PC-3 (cell line): ENCODE data around the gene SEC14L2. TPM values are rescaled to one million over a fixed set of nuclear protein-coding genes. Genes with fewer than 3 reads are reported as not detected.

Source experiments
- ATAC-seq: fragments of 200-7000 bp; cut with Tn5 transposase; 2 replicates; pipeline ENCODE4 v1.9.1; 2020; ENCODE audit warnings: mild to moderate bottlenecking, moderate library complexity
- BruUV-seq: library from RNA; stranded (reverse); fragments of 400-500 nt; replicated peaks from 2 replicates; lab custom pipeline; 2021; lab: Mats Ljungman, UMichigan
- CTCF ChIA-PET: fragments of 300-600 bp; sonication (Branson Sonifier 250); formaldehyde crosslinking; loops from one replicate; lab custom pipeline; 2022; ENCODE audit warnings: antibody characterized with exemption; lab: Charles Lee
- POLR2A ChIA-PET: fragments of 300-600 bp; sonication (Branson Sonifier 250); formaldehyde crosslinking; loops from one replicate; lab custom pipeline; 2022; ENCODE audit warnings: antibody characterized with exemption; ENCODE audit not compliant: unreplicated experiment; lab: Charles Lee
- DNase-seq: peaks from one replicate; pipeline ENCODE4 v3.0.0-alpha.2; 2015
- H2AFZ ChIP-seq: fragments of 300-600 bp; sonication (generic); 2 replicates; pipeline ENCODE4 v1.6.0; 2016; ENCODE audit warnings: antibody characterized with exemption, low read length
- H3F3A ChIP-seq: fragments of 300-600 bp; sonication (generic); one replicate; pipeline ENCODE4 v1.6.0; 2017; ENCODE audit warnings: antibody characterized with exemption, low read length, control low read depth, mild to moderate bottlenecking; ENCODE audit not compliant: unreplicated experiment
- H3K27ac ChIP-seq: fragments of 300-600 bp; sonication (generic); 2 replicates; pipeline ENCODE4 v1.5.1; 2016; ENCODE audit warnings: mild to moderate bottlenecking, low read length
- H3K27me3 ChIP-seq: fragments of 300-600 bp; sonication (generic); 2 replicates; pipeline ENCODE4 v1.6.1; 2016; ENCODE audit warnings: low read length, mixed read lengths
- H3K36me3 ChIP-seq: fragments of 300-600 bp; sonication (generic); 2 replicates; pipeline ENCODE4 v1.6.1; 2016; ENCODE audit warnings: low read depth, mixed run types, low read length, mixed read lengths
- H3K4me1 ChIP-seq: fragments of 300-600 bp; sonication (generic); 2 replicates; pipeline ENCODE4 v1.5.1; 2016; ENCODE audit warnings: low read length; ENCODE audit not compliant: insufficient read depth
- H3K4me2 ChIP-seq: fragments of 300-600 bp; sonication (generic); 2 replicates; pipeline ENCODE4 v1.6.0; 2016; ENCODE audit warnings: low read length
- H3K4me3 ChIP-seq: fragments of 300-600 bp; sonication (generic); 2 replicates; pipeline ENCODE4 v1.5.1; 2016; ENCODE audit warnings: mild to moderate bottlenecking, low read length, mixed read lengths
- H3K79me2 ChIP-seq: fragments of 300-600 bp; sonication (generic); 2 replicates; pipeline ENCODE4 v1.6.1; 2017; ENCODE audit warnings: low read length, mixed read lengths
- H3K9ac ChIP-seq: fragments of 300-600 bp; sonication (generic); 2 replicates; pipeline ENCODE4 v1.6.0; 2016; ENCODE audit warnings: mild to moderate bottlenecking, low read length
- H3K9me2 ChIP-seq: fragments of 300-600 bp; sonication (generic); replicated peaks from 2 replicates; pipeline ENCODE4 v1.6.1; 2016; ENCODE audit warnings: mixed run types, low read length, mixed read lengths
- H3K9me3 ChIP-seq: fragments of 300-600 bp; sonication (generic); 2 replicates; pipeline ENCODE4 v1.6.1; 2016; ENCODE audit warnings: low read length, mixed read lengths
- H4K20me1 ChIP-seq: fragments of 300-600 bp; sonication (generic); 2 replicates; pipeline ENCODE4 v1.6.1; 2016; ENCODE audit warnings: low read length, mixed read lengths
- EZH2 ChIP-seq: fragments of 300-600 bp; sonication (generic); IDR thresholded peaks from one replicate; pipeline ENCODE4 v1.6.1; 2017; ENCODE audit warnings: antibody characterized with exemption, mild to moderate bottlenecking, low read length; ENCODE audit not compliant: unreplicated experiment
- EZH2phosphoT487 ChIP-seq: fragments of 300-600 bp; sonication (generic); IDR thresholded peaks from 2 replicates; pipeline ENCODE4 v1.6.1; 2018; ENCODE audit warnings: mild to moderate bottlenecking, antibody characterized with exemption, low read length, borderline replicate concordance
- intact Hi-C: fragments of 100-400 bp; cut with micrococcal nuclease; formaldehyde crosslinking; loops from 2 replicates; pipeline ENCODE4 v1.9.0; 2023
- total RNA-seq: library from RNA; depleted of rRNA; stranded (reverse); fragments of >200 nt; gene quantifications from 2 replicates; pipeline ENCODE4 v1.2.3, GENCODE V29; 2014
- TF ChIP-seq, protein P1 (sequence below): fragments of 300-600 bp; sonication (generic); conservative IDR thresholded peaks from 2 replicates; pipeline ENCODE4 v1.5.1; 2017; ENCODE audit warnings: antibody characterized with exemption, low read depth, mild to moderate bottlenecking, low read length

Gene SEC14L2
- total RNA-seq, 1 experiment from 2014 or later: 16.8 TPM

- Histone ChIP-seq H3F3A (no peaks in the 10 kb centered on the region), H3K4me3 (no peak overlapping the region), H3K9ac (no peak overlapping the region), H3K9me2 (no peaks in the 10 kb centered on the region), H4K20me1 (no peaks in the 10 kb centered on the region), H2AFZ (no peak overlapping the region), H3K4me2 (no peak overlapping the region), H3K79me2 (no peaks in the 10 kb centered on the region), H3K9me3 (no peaks in the 10 kb centered on the region), H3K27ac (no peak overlapping the region), H3K36me3 (no peaks in the 10 kb centered on the region), H3K4me1 (no peaks in the 10 kb centered on the region), H3K27me3 (no peaks in the 10 kb centered on the region; the same call in 1 of the 2 replicates)
- ChIA-PET CTCF (no interaction called here), POLR2A (no interaction called here)
- ATAC-seq (no peak), DNase-seq (no peak)
- no TSS peak for BruUV-seq
- intact Hi-C loops: no loop called here
- TF ChIP-seq, protein P1, sequence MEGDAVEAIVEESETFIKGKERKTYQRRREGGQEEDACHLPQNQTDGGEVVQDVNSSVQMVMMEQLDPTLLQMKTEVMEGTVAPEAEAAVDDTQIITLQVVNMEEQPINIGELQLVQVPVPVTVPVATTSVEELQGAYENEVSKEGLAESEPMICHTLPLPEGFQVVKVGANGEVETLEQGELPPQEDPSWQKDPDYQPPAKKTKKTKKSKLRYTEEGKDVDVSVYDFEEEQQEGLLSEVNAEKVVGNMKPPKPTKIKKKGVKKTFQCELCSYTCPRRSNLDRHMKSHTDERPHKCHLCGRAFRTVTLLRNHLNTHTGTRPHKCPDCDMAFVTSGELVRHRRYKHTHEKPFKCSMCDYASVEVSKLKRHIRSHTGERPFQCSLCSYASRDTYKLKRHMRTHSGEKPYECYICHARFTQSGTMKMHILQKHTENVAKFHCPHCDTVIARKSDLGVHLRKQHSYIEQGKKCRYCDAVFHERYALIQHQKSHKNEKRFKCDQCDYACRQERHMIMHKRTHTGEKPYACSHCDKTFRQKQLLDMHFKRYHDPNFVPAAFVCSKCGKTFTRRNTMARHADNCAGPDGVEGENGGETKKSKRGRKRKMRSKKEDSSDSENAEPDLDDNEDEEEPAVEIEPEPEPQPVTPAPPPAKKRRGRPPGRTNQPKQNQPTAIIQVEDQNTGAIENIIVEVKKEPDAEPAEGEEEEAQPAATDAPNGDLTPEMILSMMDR: no peak
- TF ChIP-seq EZH2 (no peak), EZH2phosphoT487 (no peak)
These were observed 72.3 kb downstream of the SEC14L2 start for GRCh38 chr22:30469165-30469564.

GRCh38 chr22:30470655-30471054 lies 73.8 kb downstream of the SEC14L2 start:
- H3K9me3 ChIP-seq: no peaks in the 10 kb centered on the region
- no peaks in the 10 kb centered on the region for H4K20me1 ChIP-seq
- no peak overlapping the region for H2AFZ ChIP-seq
- CTCF ChIA-PET: no interaction called here
- no peak overlapping the region for H3K9ac ChIP-seq
- H3F3A ChIP-seq: no peaks in the 10 kb centered on the region
- intact Hi-C loops: no loop called here
- no peaks in the 10 kb centered on the region for H3K36me3 ChIP-seq
- no peak for ATAC-seq
- no TSS peak for BruUV-seq
- POLR2A ChIA-PET: no interaction called here
- TF ChIP-seq EZH2 (no peak), EZH2phosphoT487 (no peak)
- TF ChIP-seq, protein P1: no peak
- H3K4me2 ChIP-seq: no peak overlapping the region
- no peaks in the 10 kb centered on the region for H3K9me2 ChIP-seq
- no peaks in the 10 kb centered on the region; the same call in 1 of the 2 replicates for H3K27me3 ChIP-seq
- no peaks in the 10 kb centered on the region for H3K79me2 ChIP-seq
- no peak overlapping the region for H3K4me3 ChIP-seq
- H3K27ac ChIP-seq: no peak overlapping the region
- DNase-seq: no peak
- no peaks in the 10 kb centered on the region for H3K4me1 ChIP-seq

DNA sequence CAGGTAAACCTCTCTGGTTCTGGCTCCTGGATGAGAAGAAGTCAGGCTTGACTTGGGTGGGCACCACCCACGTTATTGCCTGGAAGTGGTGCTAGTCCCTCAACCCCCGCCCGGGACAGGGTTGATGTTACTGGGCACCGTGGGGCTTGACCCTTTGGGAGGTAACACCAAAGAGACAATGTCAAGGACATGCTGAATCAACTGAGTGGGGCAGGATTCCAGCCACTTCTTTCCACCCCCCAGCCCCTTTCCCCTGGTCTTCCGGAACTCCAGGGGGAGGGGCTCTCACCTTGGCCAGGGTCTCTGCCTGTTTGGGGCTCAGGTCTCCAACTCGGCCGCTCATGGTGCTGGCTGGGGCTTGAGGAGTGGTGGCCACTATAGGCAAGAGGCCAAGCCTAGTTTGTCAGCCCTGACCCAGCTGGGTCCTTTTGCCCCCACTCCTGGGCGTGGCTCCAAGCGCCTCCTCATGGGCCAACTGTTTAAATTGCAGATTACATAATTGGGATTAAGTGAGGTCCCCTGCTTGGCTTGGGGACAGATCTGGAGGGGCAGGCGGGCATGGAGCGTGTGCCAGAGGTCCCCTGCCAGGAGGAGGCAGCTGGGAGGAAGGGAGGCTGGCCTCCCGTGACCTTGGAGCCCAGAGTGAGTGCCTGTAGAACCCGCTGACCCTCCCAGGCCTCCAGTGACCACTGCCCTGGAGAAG lies 74.9 kb downstream of the SEC14L2 start, which contains the start of gene SEC14L3:
Gene SEC14L3, minus strand, starts transcription at position 402 of the 703 bp plus-strand sequence. Its CDS starts 59 bp downstream, at position 343.
- TF ChIP-seq, protein P1: no peak
- no peak for TF ChIP-seq EZH2
- TF ChIP-seq EZH2phosphoT487: no peak
- H2AFZ ChIP-seq: no peak within 1 kb of the TSS
- H3K79me2 ChIP-seq: no peaks in the 10 kb centered on the region
- H3F3A ChIP-seq: no peaks in the 10 kb centered on the region
- no peak within 1 kb of the TSS for H3K4me2 ChIP-seq
- no peaks in the 10 kb centered on the region for H3K4me1 ChIP-seq
- H3K27me3 ChIP-seq: no peaks in the 10 kb centered on the region; the same call in 1 of the 2 replicates
- H3K36me3 ChIP-seq: no peaks in the 10 kb centered on the region
- H3K9me3 ChIP-seq: no peaks in the 10 kb centered on the region
- intact Hi-C loops: no loop called here
- DNase-seq: no peak
- POLR2A ChIA-PET: no interaction called here
- no TSS peak for BruUV-seq
- no peaks in the 10 kb centered on the region for H3K9me2 ChIP-seq
- CTCF ChIA-PET: no interaction called here
- H3K27ac ChIP-seq: no peak within 1 kb of the TSS
- no peak for ATAC-seq
- no peak within 1 kb of the TSS for H3K4me3 ChIP-seq
- H4K20me1 ChIP-seq: no peaks in the 10 kb centered on the region
- H3K9ac ChIP-seq: no peak within 1 kb of the TSS
